ENCODE measurements around the gene AFG3L2.

Gene AFG3L2

DNA sequence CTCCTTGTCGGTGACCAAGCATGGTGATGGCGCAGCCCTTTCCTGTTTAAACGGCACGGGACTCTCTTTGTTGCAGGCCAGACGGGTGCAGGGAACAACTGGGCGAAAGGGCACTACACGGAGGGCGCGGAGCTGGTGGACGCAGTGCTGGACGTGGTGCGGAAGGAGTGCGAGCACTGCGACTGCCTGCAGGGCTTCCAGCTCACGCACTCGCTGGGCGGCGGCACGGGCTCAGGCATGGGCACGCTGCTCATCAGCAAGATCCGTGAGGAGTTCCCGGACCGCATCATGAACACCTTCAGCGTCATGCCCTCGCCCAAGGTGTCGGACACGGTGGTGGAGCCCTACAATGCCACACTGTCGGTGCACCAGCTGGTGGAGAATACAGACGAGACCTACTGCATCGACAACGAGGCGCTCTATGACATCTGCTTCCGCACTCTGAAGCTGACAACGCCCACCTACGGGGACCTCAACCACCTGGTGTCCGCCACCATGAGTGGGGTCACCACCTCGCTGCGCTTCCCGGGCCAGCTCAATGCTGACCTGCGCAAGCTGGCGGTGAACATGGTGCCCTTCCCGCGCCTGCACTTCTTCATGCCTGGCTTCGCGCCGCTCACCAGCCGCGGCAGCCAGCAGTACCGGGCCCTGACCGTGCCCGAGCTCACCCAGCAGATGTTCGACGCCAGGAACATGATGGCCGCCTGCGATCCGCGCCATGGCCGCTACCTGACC lies 51.9 kb downstream of the AFG3L2 start:
- no peak for DNase-seq (ENCODE audit: low read depth)

DNA sequence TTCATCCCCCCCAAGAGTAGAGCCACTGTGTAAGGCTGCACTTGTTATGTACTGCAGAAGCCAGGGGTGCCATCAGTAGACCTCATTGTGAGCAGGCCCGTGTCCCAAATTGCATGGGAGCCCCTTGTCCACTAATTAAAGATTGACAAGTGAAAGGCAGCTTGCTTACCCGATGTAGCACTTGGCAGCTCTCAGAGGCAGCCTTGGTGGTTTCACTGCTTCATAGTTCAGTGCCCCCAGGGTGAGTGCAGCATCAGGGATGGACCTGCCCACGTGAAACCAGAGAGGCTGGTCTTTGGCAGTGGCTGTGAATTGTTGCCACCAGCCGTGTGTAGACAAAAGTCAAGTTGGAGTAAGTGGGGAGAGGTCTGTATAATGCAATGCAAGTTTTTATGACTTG lies 55.7 kb downstream of the AFG3L2 start:
- DNase-seq (ENCODE audit: low read depth) = no peak

DNA sequence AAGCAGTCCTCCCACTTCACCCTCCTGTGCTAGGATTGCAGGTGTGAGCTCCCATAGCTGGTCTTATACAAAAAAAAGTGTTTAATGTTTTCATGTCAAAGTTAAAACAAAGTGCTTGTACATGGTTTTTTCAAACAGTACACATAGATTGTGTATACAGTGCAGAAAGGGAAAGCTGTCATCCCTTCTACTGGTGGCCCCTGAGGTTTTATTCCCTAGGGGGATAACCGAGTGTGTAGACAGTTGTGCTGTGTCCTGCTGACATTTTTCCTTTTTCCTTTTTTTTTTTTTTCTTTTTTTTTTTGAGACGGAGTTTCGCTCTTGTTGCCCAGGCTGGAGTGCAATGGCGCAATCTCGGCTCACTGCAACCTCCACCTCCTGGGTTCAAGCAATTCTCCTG lies 58.2 kb downstream of the AFG3L2 start:
- no peak for DNase-seq (ENCODE audit: low read depth)

DNA sequence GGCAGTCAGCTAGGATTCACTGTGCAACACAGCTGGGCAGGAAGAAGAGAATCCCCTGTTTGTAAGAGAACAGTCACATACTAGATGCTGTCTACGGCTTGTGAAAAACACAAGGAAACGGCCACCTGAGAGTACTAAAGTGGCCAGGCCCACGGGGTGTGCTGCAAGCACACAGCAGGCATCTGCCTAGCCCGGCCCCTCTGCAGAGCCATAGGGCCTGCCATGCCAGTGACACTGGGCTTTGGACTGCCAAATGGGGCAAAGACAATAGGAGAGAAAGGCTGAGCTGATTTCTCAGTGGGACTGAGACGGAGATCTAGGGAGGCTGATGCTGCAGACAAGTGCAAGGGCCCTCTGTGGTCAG lies 58.7 kb downstream of the AFG3L2 start:
- DNase-seq (ENCODE audit: low read depth) = no peak

DNA sequence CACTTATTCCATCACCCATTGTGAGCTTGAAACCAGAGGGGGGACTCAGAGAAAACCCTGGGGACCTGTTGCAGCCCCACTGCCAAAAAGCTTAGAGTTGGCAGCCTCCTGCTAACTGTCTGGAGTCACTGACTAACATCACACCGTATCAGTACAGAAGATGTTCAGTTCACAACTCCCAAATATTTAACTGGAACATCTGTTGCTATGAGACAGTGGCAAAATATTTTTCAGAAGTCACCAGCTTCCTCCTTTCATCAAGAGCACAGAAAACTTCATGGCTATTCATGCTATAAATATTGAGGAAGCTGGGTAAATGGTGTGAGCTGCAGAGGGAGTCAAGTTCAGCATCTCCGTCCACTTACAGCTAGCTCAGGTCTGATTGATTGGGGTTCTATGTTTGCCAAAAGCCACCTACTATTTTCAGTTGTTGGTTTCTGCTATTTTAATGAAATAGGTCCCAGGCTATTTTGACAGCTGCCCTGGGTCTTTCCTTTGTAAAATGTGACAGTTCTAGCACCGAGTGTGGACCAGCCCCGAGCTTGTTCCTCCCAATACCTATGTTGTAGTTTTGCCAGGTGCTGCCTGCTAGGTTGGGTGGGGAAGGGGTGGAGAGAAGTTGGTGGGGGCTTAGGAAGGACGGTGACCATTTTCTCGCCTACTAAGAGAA lies 59.2 kb downstream of the AFG3L2 start:
- DNase-seq (ENCODE audit: low read depth) = no peak

DNA sequence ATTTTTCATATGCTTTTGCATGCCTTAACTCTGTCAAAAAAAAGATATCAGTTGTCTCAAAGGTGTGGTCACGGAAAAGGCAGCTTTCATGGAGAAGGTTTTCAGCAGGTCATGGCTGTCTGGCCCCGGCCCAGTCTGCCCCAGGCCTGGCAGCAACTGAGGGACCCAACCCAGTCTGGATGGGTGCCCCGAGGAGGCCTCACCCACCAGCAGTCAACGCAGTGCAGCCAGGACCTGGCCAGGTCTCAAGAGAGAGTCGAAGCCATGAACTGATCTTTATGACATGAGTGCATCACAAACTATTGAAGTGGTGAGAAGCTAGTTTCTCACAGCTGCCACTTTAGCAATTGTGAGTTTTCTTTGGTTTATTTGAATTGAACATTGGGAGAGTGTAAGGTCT lies 61.1 kb downstream of the AFG3L2 start:
- DNase-seq (ENCODE audit: low read depth) = no peak

DNA sequence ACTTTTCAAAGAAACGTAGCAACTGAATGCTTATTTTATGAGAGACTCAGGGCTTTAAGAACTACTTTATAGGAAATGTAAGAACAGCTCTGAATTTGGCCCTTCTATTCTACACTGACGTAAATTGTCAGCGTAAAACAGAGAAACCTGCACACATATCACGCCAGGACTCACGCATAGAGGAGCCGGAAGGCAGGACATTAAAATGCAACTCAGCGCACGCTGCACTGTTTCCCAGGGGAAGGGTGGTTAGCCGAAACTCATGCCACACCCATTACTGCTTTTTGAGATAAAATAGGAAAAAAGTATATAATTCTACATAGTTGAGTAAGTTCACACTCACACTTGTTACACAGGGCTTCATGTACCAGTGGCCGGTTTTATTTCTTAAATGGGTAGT lies 61.5 kb downstream of the AFG3L2 start:
- DNase-seq (ENCODE audit: low read depth) = no peak

DNA sequence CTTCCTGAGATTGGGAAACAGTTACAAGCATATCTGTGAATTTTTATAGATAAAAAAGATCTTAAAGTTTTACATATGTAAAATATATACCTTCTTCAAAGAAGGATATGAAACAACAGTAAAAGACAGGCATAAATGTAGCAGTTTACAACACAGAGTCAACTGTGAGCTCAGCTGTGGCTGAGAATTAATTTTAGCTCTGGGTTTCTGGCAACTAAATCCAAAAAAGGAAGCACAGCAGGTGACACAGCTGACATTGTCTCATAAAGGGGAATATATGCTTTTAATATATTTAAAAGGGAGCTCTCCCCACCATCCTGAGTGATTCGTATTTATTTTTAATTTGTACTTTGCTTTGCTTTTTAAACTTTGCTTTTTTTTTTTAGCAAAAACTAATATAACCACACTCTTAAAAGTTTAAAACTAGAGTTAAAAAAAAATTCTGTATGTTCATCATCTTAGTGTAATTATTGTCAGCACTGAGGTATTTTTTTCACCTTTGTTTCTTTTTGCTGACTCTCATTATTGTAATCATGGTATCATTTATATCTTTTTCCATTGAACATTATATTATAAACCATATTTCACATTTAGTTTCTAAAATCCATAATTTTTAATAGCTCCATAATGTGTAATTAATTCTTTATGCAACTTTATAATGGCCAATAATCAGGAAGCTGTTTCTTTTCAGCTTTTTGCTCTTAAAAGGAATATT lies 62.3 kb downstream of the AFG3L2 start:
- DNase-seq (ENCODE audit: low read depth) = no peak

DNA sequence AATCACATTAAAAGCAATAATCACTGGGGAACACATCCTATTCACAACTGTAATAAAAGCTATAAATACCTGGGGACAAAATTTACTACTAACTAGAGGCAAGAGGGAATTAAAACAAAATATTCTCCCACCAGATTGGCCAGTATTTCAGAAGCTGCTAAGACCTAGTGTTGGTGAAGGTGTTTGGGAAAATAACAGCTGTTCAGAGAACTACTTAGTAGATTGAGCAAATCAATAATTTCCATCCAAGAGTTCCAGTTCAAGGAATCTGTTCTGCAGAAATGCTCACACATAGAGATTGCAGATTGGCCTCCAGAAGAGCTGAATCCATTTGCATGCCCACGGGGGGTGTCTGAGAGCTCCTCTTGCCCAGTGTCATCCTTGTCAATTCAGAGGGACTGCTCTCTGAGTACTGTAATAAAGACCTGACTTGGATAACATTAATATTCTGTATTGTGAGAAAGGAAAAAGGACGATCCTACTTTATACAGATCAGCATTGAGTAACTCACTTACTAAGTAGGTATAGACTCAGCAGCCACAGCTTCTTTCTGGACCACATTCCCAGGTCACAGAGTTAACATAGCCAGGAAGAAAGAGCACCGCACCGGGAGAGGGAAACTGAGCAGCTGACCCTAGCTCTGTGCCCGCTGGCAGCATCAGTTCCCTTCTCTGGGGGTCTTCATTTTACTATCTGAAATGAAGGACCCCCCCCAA lies 63.3 kb downstream of the AFG3L2 start:
- DNase-seq (ENCODE audit: low read depth) = no peak

DNA sequence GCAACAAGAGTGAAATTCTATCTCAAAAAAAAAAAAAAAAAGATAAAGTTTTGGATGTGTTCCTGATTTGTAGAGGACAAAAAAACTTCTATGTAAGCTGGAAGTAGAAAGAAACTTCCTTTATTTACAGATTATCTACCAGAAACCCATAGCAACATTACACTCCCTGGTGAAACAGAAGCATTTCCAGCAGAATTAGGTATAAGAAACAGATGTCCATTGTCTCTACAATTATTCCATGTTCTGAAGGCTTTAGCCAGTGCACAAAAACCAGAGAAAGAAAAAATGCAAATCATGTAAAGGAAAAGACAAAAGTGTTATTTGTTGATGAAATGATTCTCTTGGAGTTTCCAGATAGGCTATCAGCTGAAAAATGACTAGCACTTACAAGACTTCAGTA lies 64.1 kb downstream of the AFG3L2 start:
- DNase-seq (ENCODE audit: low read depth) = no peak

DNA sequence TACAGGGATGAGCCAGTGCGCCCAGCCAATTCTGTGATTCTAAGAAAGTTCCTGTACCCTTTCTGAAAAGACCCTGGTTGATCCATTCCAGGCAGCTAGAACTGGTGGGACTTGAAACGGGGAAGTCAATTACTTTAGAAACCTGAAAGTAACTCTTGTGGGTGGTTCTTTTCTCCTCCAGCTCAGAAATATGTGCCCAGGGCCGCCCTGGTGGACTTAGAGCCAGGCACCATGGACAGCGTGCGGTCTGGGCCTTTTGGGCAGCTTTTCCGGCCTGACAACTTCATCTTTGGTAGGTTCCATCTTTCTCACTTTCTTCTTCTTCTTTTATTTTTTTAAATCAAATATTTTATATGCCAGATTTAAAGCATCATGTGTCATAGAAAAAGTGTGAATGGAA lies 66.3 kb downstream of the AFG3L2 start:
- DNase-seq (ENCODE audit: low read depth) = no peak

DNA sequence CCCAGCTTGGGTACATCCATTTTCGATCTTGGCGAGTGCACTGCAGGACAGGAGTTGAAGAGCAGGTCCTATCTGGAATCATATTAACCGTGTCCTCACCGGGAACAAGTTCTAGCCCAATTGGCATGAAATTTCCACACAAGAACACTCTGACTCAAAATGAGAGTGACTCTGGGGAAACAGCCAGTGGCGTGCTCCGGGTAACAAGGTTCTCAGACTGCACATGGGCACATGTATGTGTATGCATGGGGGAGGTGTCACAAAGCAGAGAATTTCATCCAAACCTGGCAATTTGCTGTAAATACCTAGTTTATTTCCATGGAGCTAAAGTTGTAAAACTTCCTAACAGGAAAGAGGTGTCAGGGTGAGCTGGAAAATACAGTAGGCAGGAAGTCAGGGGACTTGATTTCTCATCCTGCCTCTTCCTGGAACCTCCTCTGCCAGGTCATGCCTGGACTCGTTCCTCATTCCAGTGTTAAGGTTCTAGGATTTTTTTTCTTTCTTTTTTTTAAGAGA lies 67.3 kb downstream of the AFG3L2 start:
- no peak for DNase-seq (ENCODE audit: low read depth)

DNA sequence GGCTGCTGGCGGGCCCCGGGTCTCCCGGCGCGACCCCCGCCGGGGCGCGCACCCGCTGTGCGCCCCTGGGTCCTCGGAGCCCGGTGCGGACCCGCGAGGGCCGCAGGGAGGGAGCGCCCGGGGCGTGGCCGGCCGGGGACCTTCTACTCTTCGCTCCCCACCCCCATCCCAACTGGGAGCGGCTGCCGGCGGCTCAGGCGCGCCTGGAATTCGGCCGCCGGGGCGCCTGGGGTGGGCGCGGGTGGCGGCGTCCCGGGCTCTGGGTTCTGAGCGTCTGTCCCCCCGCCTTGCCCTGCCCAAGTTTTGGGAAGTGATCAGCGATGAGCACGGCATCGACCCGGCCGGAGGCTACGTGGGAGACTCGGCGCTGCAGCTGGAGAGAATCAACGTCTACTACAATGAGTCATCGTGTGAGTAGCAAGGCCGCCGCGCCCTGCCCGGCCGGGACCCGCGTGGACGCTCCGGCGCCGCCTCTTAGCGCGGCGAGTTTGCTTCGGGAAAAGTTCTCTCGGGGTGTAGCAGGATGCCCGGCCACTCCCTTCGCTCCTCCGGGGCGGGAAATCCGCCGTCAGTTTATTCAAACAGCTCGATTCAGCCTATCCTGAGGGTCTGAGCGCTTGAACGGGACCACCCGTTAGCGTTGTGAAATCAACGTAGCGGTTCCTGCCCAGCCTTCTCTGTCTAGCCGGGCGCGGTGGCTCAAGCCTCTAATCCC lies 68.5 kb downstream of the AFG3L2 start:
- no peak for DNase-seq (ENCODE audit: low read depth)

DNA sequence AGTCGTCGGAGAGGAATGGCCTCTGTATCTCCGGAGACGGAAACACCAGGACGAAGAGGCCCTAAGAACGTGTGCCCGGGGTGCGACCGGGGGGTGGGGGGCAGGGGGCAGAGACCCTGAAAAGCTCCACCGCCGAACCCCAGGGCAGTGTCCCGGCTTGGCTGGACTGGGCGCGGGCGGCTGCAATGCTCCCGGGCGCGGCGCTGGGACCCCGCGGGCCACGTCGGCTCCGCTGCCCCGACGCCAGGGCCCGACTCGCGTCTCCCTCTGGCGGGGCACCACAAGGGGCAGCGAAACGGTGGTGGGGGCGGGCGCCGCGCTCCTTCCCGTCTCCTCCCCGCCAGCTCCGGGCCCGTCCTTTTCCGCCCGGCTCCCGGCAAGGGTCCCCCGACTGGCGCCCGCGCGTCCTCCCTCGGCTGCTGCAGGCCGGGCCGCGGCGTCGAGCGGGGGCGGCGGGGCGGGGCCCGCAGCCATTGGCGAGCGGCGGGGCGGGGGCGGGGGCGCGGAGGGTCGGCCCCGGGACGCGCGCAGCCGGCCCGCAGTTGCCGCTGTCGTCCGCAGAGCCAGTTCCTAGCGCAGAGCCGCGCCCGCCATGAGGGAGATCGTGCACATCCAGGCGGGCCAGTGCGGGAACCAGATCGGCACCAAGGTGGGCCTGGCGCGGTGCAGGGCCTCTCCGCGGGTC lies 69.2 kb downstream of the AFG3L2 start, which contains the start of gene TUBB6:
Gene TUBB6 (plus strand): TSS at position 541 of the 685 bp plus-strand sequence. CDS start 52 bp downstream, at position 593.
- DNase-seq (ENCODE audit: low read depth) = no peak

DNA sequence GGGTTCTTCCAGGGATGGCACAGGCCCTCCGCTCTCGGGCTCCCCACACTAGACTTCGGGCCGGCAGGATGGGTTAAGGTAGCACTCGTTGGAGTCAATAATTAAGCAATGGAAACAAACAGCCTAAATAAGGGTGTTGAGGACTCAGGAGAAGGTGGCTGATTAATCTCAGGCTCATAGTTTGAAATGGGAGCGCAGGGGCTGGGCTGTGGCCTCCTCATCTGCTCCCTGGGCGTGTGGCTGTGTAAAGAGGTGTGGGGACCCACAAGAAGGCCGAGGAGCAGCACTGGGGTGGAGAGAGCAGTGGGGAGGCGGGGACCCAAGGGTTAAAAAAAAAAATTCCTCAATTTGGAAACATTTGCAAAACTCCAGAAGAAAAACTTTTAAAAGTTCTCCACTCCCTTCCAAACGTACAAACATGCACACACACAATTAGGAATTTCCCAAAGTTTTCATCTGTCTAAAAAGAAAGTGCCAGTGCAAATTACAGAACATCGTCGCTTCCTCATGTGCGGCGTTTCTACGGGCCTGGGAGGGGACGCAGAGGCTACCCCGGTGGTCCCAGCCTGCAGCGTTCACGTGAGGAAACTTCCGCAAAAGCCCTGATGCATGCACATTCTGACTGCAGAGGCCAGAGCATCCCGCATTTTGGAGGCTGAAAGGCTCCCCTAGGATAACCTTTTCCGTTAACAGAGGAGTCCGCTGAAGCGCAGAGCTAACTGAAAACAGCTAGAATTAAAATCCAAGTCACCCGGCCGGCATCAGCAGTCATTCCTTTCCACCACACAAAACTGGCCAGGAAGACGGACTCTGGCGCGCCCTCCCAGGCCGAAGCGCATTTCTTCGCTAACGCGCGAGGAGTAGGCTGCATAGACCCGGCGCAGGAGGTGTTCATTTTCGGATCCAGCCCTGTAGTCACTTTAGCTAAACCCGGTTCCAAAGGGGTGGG lies 70.0 kb downstream of the AFG3L2 start:
- no peak for DNase-seq (ENCODE audit: low read depth)

DNA sequence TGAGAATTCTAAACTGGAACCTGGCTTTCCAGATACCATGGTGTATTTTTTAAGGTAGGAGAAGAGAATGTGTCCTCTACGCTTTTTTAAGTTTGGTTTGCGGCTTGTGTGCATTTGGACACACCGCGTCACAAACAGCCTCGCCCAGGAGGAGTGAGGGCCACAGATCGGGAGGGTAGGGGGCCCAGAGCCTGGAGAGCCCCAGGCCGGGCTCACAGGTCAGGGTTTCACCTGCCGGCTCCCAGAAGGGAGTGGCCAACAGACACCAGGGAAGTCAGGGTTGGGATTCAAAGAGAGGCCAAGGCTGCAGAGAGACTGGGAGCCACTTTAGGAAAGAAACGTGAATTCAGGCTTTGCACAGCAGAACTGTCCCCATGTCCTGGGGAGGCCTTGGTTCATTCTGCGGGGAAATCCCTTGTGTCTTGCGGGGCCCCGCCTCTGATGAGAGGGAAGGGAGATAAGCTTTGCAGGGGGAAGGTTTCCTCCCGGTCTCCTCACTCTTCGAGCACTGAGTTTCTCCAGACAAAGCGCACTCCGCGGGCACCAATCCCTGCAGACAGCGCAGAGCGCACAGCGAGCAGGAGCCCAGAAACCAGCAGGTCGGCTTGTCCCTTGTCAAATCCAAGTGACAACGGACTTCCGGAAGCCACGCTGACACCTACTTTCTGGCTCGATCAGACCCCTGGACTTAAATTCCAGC lies 70.9 kb downstream of the AFG3L2 start:
- no peak for DNase-seq (ENCODE audit: low read depth)

DNA sequence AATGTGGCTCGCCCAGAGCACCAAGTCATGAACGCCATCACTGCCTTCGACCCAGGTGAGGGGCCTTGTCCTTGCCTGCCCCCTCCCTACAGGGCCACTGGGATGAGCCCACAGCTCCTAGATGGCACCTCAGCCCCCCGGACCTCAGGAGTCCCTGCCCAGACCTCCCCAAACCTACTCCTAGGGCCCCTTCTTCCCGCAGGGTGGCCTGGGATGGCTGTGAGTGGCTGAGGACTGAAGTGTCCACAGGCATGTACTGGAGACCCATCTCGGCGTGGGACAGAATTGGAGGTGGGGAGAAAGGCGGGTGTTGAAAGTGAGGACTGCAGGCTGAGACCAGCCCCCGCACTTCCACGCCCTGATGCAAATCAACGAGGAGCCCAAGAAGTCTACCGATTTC lies 71.8 kb downstream of the AFG3L2 start:
- no peak for DNase-seq (ENCODE audit: low read depth)

DNA sequence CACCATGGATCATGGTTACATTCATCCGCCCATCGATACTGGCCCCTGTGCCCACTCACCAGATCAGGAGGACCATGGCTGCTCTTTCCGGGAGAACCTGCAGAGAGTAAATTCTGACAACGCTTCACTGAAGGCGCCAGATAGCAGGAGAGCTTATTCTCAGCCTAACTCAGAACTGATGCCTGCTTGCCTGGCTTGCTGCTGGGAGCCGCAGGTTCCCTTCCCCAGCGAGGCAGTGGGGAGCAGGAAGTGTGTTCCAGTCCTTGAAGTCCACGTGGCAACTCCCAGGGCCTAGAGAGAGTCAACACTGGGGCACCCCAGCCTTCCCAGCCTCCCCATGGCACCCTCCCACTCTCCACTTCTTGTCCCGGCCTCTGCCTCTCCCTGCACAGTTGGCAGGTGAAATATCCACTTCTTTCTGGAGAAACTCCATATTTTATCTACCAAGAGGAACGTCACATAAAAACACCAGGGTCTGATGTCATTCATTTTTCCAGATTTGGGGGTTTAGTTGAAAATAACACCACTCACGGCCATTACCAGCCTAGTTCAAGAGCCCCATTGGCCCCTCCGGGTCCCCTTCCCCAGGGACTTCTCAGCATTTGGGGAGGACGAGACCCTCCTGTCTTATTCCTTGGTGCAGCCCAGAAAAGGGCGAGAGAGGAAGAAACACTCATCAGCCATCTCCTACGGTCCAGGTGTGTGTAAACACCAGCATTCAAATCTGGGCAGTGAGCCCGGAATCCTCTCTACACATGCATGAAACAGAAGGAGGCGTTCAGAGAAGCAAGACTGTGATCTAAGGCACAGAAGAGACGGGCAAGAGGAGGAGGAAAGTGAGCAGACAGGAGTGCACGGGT lies 72.4 kb downstream of the AFG3L2 start:
- no peak for DNase-seq (ENCODE audit: low read depth)

All from activated gamma-delta T cell treated with anti-CD3 and anti-CD28 coated beads, Interleukin-2, amount 50 U/mL, for 16 hours (primary cell).